Nephron progenitor cell (in vitro differentiated cells): Measurements from ENCODE around the gene SAP130.
A peak's percentile ranks its signal among the peaks of the same experiment; 100 is the strongest.

Experiments used
- DNase-seq: peaks from one replicate; pipeline ENCODE4 v3.0.0; 2021
- H3K27ac Mint-ChIP-seq: 2 replicates; pipeline ENCODE4 v1.8.0; 2021; ENCODE audit warnings: mild to moderate bottlenecking, moderate library complexity, mixed read lengths
- H3K27me3 Mint-ChIP-seq: 2 replicates; pipeline ENCODE4 v1.8.0; 2021; ENCODE audit warnings: mild to moderate bottlenecking, low read depth, mixed read lengths; ENCODE audit not compliant: poor library complexity
- H3K36me3 Mint-ChIP-seq: 2 replicates; pipeline ENCODE4 v1.8.0; 2021; ENCODE audit warnings: low read depth, mixed read lengths
- H3K4me1 Mint-ChIP-seq: 2 replicates; pipeline ENCODE4 v1.8.0; 2021; ENCODE audit warnings: mixed read lengths
- H3K4me3 Mint-ChIP-seq: 2 replicates; pipeline ENCODE4 v1.8.0; 2021; ENCODE audit warnings: mild to moderate bottlenecking, moderate library complexity, mixed read lengths
- H3K9me3 Mint-ChIP-seq: 2 replicates; pipeline ENCODE4 v1.8.0; 2021; ENCODE audit warnings: mild to moderate bottlenecking, moderate library complexity, mixed read lengths
- CTCF ChIP-seq: fragments of 200-600 bp; sonication (generic); IDR thresholded peaks from 2 replicates; pipeline ENCODE4 v1.5.0; 2021; ENCODE audit warnings: antibody characterized with exemption

Gene SAP130

GRCh38 chr2:128041561-128041960 lies 13.7 kb upstream of the SAP130 start:
- no peak for DNase-seq
- H3K4me3 Mint-ChIP-seq = no peak overlapping the region
- no peaks in the 10 kb centered on the region for H3K36me3 Mint-ChIP-seq
- no peak for TF ChIP-seq CTCF
- peaks cover 16% of the 10 kb centered on the region for H3K27me3 Mint-ChIP-seq
- H3K27ac Mint-ChIP-seq = no peak overlapping the region
- peaks cover 51% of the 10 kb centered on the region for H3K9me3 Mint-ChIP-seq
- H3K4me1 Mint-ChIP-seq = peaks cover 12% of the 10 kb centered on the region

GRCh38 chr2:128040166-128040771 lies 12.4 kb upstream of the SAP130 start:
- H3K27ac Mint-ChIP-seq = no peak overlapping the region
- TF ChIP-seq CTCF = no peak
- H3K36me3 Mint-ChIP-seq = no peaks in the 10 kb centered on the region
- no peak for DNase-seq
- H3K27me3 Mint-ChIP-seq = peaks cover 16% of the 10 kb centered on the region
- peaks cover 12% of the 10 kb centered on the region for H3K4me1 Mint-ChIP-seq
- H3K4me3 Mint-ChIP-seq = no peak overlapping the region
- H3K9me3 Mint-ChIP-seq = peaks cover 53% of the 10 kb centered on the region

GRCh38 chr2:128039535-128039934 lies 11.7 kb upstream of the SAP130 start:
- peaks cover 54% of the 10 kb centered on the region for H3K9me3 Mint-ChIP-seq
- H3K36me3 Mint-ChIP-seq = no peaks in the 10 kb centered on the region
- H3K4me3 Mint-ChIP-seq = no peak overlapping the region
- H3K4me1 Mint-ChIP-seq = peaks cover 12% of the 10 kb centered on the region
- H3K27me3 Mint-ChIP-seq = peaks cover 16% of the 10 kb centered on the region
- TF ChIP-seq CTCF = no peak
- no peak overlapping the region for H3K27ac Mint-ChIP-seq
- no peak for DNase-seq

GRCh38 chr2:128038411-128038810 lies 10.6 kb upstream of the SAP130 start:
- DNase-seq = no peak
- H3K27me3 Mint-ChIP-seq = peaks cover 16% of the 10 kb centered on the region
- H3K9me3 Mint-ChIP-seq = peaks cover 45% of the 10 kb centered on the region
- no peaks in the 10 kb centered on the region for H3K36me3 Mint-ChIP-seq
- peaks cover 11% of the 10 kb centered on the region for H3K4me1 Mint-ChIP-seq
- H3K27ac Mint-ChIP-seq = peak overlapping the region; percentile 48
- no peak overlapping the region for H3K4me3 Mint-ChIP-seq
- no peak for TF ChIP-seq CTCF

- Mint-ChIP-seq H3K27ac (no peak overlapping the region), H3K27me3 (peaks cover 21% of the 10 kb centered on the region), H3K9me3 (peaks cover 43% of the 10 kb centered on the region), H3K36me3 (no peaks in the 10 kb centered on the region), H3K4me3 (no peak overlapping the region), H3K4me1 (peaks cover 3% of the 10 kb centered on the region)
- peak; percentile 6 for TF ChIP-seq CTCF
- no peak for DNase-seq
These were observed 9.8 kb upstream of the SAP130 start for GRCh38 chr2:128037649-128038048.
